Keratinocyte (primary cell): Measurements from ENCODE around the gene PPP1R36.

Experiments used
- EZH2 ChIP-seq: IDR thresholded peaks from one replicate; pipeline ENCODE4 v1.6.1; 2012; ENCODE audit warnings: inconsistent platforms, mild to moderate bottlenecking, low read length, moderate library complexity
- TF ChIP-seq, protein P1 (sequence below), 3 experiments: IDR thresholded peaks in 1 of 3; conservative IDR thresholded peaks in 1 of 3; optimal IDR thresholded peaks in 1 of 3; 2 replicates in 2 of 3; 3 replicates in 1 of 3; pipeline versions ENCODE3 to v1.5.1; 2011; ENCODE audit warnings: low read length in 3 of 3, mild to moderate bottlenecking in 3 of 3, moderate library complexity in 2 of 3, control low read depth in 1 of 3, inconsistent platforms in 1 of 3; ENCODE audit not compliant: insufficient read depth in 2 of 3; ENCODE audit errors: extremely low read depth in 1 of 3

DNA sequence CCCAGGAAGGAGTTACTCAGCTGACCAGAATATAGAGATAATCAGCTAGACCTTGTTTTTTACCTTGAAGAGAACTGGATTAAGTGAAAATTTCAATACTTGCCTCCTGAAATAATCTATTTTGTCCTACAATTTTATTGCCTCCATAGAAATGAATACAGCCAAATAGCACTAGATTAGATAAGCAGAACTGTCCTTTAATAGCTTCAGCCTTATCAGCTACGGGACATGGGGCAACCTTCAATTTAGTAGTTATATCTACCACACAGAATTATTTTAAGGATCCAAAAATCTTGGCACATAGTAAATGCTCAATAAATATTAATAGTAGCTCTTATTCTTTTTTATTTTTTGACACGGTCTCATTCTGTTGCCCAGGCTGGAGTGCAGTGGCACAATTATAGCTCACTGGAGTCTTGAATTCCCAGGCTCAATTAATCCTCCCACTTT lies 87.2 kb downstream of the PPP1R36 start:
- TF ChIP-seq, protein P1, sequence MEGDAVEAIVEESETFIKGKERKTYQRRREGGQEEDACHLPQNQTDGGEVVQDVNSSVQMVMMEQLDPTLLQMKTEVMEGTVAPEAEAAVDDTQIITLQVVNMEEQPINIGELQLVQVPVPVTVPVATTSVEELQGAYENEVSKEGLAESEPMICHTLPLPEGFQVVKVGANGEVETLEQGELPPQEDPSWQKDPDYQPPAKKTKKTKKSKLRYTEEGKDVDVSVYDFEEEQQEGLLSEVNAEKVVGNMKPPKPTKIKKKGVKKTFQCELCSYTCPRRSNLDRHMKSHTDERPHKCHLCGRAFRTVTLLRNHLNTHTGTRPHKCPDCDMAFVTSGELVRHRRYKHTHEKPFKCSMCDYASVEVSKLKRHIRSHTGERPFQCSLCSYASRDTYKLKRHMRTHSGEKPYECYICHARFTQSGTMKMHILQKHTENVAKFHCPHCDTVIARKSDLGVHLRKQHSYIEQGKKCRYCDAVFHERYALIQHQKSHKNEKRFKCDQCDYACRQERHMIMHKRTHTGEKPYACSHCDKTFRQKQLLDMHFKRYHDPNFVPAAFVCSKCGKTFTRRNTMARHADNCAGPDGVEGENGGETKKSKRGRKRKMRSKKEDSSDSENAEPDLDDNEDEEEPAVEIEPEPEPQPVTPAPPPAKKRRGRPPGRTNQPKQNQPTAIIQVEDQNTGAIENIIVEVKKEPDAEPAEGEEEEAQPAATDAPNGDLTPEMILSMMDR (optimal IDR thresholded peaks at IDR 0.05 in 1 of 3, IDR thresholded peaks at IDR 0.05 in 1 of 3, conservative IDR thresholded peaks at IDR 0.05 in 1 of 3; ENCODE audit: extremely low read depth in 1 of 3, insufficient read depth in 2 of 3, low read length in 3 of 3): no peak
- no peak for TF ChIP-seq EZH2
